ENCODE results near the gene EHHADH. TPM values are rescaled to one million over a fixed set of nuclear protein-coding genes. Genes with fewer than 3 reads are reported as not detected.
"Not testable (repeated sequence)": the region's sequence is repeated elsewhere in the genome, so short reads cannot be mapped to it uniquely, and the experiment has no call there.

EHHADH gene
- polyA plus RNA-seq (ENCODE audit: insufficient read length in 12 of 12), result 1 to 10 TPM in 11 of 12 donors, not detected in 1; 2.2 to 7.2 (median 3.5) TPM
- long read RNA-seq, donor 1, partial matches to known transcripts, result 28 of 100 reads
- long read RNA-seq, donor 1, other reads (novel, unspliced or antisense), result 71 of 100 reads
- long read RNA-seq, donor 2, result 0 reads
- long read RNA-seq, donor 3, result 0 reads
- long read RNA-seq, donor 4, result 0 reads
- long read RNA-seq, donor 5, result 0 reads
- long read RNA-seq, donor 6, partial matches to known transcripts, result 0 of 2 reads
- long read RNA-seq, donor 6, other reads (novel, unspliced or antisense), result 0 of 2 reads
- long read RNA-seq, donor 7, result 0 reads
- long read RNA-seq, donor 8, partial matches to known transcripts, result 0 of 1 reads
- long read RNA-seq, donor 8, other reads (novel, unspliced or antisense), result 0 of 1 reads
- long read RNA-seq, donor 9, result 0 reads
- long read RNA-seq, donor 10, partial matches to known transcripts, result 0 of 1 reads
- long read RNA-seq, donor 10, other reads (novel, unspliced or antisense), result 0 of 1 reads
- long read RNA-seq, donor 11, result 0 reads

DNA sequence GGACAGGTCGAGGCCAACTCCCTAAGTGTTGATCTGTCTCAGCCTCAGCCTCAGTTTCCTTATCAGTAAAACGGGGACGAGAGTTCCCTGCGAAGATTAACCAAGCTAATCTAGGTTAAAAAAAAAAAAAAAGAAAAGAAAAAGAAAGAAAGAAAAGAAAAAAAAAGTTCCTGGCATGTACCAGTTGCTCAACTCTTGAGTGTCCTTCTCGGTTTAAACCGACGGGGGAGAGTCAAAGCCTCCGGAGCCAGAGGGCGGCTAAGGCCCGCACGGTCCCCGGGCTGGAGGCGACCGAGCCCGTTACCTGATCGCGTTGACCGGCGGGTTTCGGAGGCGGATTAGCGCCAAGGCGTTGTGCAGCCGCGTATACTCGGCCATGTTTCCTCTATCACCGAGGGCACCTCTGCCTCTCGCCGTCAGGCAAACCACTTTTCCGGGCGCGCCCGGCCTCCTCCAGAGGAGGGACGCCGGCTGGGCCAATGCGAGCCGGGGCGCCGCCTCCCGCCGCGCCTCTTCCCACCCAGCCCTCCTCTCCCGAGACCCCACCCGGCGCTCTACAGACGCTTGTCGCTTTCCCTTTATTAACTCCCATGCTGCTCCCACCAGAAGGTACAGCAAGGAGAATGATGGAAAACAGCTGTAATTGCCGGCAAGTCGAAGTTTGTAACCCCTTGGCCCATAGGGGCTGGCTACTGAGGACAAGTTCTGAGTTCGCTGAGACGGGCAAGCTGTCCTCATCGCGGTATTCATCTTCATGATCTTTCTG, at the start of gene EHHADH:
Gene EHHADH, minus strand, starts transcription at position 405 of the 766 bp plus-strand sequence. Its CDS starts 27 bp downstream, at position 378.
- DNase-seq, result peak; percentile 64

DNA sequence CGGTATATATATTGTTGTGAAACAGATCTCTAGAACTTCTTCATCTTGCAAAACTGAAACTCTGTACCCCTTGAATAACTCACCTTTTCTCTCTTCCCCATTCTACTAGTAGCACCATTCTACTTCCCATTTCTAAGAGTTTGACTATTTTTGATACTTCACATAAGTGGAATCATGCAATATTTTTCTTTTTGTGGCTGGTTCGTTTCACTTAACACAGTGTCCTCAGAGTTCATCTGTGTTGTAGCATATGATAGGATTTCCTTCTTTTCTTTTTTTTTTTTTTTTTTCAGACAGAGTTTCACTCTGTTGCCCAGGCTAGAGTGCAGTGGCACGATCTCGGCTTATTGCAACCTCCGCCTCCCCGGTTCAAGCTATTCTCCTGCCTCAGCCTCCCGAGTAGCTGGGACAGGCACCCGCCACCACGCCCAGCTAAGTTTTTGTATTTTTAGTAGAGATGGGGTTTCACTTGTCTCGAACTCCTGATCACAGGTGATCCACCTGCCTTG, 46.1 kb upstream of the EHHADH start:
- not testable (repeated sequence) for DNase-seq

DNA sequence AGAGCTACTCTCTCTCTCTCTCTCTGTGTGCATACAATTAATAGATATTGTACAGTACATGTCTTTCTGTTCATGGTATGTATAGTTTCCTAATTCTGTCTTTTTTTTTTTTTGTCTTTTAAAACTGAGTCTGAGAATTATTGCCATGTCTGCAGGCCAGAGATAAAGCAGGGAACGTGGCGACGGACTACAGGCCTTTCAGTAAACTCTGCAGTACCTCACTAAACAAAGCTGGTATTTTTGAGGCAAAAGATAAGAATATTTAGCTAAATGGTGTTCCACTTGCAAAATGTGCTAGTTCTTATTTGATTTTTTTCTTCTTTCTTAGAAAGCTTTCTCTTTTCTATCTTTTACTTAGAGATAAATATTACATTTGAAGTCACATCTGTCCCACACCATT, 44.0 kb upstream of the EHHADH start:
- no peak for DNase-seq

DNA sequence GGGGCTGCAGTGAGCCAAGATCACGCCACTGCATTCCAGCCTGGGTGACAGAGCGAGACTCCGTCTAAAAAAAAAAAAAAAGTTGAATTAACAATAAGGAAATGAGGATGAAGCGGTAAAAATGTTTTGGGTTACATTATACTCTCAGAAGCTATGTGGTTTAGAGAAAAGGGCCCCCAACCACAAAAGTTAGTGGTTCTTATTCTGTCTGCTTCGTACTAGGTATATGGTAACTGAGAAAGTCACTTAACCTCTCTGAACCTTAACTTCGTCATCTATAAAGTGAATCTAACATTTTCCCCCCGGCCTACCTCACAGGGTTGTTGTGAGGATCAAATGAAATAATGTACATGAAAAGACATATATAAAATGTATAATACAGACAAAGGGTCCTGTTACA, 38.4 kb upstream of the EHHADH start:
- DNase-seq, result no peak

DNA sequence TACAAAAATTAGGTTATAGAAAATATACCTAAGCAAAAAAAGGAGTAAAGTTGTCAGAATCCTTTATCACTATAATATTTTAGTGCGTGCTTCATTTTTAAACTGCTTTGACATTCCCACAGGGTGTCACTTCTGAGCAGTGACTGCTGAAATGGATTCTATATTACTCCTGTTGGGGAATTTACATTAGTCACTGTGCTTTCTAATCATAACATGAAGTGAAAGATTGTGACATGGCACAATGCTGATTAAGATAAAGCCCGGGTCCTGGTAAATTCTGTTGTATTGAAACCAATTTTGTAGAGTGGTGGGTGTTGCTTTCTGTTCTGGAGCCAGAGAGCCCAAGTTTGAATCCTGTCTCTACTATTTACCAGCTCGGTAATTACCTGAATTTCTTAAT, 36.4 kb upstream of the EHHADH start:
- DNase-seq, result no peak

DNA sequence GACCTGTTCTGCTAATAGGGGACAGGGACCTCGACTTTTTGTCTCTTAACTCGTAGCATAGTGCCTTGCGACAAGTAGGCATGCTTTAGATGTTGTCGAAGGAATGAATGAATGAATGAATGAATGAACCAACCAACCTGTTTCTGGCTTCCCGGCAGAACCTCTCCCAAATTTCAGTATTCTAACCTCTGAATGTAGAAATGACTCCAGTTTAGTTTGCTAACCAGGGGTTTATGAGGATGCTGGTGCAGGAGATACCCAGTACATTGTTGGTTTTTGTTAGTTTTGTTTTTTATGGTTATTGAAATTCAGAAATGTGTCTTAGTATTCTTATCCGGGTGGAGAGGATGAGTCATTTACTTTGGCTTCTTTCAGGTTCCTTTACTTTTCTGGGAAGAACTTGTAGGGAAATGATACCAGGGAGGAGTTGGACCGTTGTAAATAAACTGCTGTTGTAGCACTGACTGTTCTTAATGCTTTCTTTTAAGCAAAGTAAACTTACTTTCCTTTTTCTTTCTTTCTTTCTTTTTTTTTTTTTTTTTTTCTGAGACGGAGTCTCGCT, 29.6 kb upstream of the EHHADH start:
- DNase-seq, result no peak

DNA sequence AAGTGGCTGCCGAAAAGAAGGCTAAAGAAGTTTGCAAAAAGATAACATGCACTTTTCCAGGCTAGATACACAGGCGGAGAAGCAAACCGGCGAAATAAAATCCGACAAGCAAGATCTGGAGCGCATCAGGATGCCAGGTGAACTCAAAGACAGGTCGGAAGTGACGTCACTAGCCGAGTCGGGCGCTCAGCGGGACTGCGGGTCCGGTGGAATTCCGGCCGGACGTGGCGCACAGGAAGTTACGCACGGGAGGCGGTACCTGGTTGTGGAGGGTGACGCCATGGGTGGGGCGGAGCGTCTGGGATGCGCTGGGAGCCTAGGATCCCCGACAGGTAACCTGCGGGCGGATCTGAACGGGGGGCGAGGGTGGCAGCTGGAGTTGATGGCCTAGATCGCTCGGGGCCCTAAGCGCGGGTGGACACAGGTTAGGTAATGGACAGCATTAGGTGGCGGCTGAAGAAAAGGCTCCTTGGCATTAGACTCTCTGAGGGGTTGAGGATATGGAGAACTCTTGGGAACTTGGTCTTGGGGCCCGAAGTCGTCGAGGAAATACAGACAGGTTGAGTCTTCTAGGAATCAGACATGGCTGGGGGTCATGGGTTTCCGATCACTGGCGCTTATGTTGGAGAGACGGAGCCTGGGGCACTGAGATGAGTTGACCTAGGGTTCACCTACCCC, 29.0 kb upstream of the EHHADH start:
- DNase-seq, result peak; percentile 95

DNA sequence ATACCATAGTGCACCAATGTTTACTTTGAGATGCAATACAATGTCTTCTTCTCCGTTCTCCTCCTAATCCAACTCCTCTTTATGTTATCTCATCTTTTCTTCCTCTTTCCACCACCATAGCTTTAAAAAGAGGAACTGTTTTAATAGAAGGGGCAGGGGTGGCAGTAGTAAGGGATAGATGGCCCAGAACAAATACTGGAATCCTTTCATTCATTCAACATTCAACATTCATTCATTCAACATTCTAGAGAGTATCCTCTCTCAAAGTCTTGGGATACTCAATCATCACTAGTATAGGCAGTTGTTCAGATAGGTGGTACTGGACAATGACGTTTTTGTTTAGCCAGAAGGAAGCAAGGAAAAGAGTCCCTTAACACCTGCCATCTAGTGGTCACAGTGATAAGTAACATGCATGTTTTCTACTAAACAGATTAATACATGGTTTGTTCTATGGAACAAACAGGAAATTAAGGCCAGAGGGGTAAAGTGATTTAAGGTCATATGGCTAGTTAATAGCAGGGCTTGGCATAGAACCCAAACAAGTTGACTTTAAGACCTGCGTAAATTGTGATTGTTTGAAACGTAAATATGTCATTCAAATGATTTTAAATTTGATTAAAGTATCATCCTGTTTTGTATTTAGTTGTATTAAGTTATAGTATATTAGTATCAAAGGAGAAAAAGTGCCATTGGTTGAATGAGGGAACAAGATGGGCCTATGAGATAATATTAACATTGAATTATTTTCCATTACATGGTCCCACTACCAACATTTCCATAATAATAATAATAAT, 26.9 kb upstream of the EHHADH start:
- no peak for DNase-seq

DNA sequence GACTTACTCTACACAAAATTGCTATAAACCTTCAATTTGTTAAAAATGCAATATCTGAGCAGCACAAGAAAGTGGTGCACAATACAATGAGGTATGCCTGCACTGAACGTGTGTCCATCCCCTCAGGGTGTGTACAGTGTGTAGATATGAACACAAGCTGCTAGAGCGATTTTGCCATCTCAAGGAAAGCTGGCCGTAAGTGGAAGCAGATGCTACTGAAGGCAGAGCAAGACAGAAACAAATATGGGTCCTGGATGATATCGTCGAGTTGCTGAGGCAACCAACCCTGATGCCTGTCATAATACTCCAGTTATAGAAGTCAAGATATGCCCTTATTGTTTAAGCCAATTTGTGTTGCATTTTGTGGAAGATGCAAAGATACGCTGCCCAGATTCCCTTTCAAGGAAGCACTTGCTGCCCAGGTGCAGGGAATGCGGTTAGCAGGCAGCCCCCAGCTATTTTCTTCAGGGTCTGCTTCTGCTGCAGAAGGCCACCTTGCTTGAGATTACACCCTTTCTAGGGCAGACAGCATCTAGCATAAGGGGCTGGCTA, 25.8 kb upstream of the EHHADH start:
- no peak for DNase-seq

DNA sequence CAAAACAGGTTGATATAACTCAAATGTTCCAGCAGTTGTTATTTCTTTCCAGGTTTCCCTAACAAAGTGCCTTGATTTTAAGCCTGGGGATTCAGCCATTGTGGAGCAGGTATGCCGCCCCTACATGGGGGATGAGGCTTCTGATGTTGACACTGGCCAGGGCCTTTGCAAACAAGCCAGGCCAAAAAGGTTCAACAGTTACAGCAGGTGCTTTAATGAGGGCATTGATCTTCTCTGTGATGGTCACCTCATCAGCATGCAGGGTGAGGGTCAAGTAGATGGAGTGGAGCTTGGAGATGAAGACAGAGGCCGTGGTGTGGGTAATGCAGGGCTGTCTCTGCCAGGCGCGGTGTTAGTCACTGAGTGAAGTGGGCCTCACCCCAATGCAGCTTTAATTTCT, 22.6 kb upstream of the EHHADH start:
- DNase-seq, result no peak

DNA sequence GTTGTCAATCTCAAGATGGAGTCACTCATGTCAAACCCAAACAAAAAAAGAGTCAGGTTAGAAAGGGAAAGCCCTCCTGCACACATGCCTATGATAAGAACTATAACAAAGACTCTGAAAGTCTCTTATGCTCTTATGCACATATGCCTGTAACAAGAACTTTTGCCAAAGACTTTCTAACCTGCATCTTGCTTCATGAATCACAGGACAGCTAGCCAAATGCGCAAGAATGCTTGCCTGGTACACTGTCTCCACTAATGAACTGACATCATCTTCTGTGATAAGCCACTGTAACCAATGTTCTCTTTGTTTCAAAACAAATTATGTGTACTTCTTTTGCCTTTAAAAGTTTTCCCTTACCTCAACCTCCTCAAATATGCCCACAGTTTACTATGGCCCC, 18.2 kb upstream of the EHHADH start:
- no peak for DNase-seq

DNA sequence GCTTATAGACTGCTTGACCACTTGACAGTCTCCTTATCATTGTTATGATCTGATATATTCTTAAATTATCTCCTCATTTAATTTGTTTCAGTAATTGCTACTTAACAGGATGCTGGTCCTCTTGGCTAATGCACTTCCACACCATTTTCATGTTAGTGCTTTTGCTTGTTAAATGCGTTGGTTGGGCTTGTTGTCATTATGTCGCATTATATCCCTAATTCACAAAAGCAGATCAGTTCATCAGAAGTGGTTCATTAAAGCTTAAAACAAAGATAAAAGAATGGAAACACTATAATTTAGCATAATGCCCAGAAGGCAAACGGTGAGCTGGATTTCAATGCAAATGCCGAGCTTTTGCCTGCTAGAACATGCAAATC, 17.1 kb upstream of the EHHADH start:
- no peak for DNase-seq

DNA sequence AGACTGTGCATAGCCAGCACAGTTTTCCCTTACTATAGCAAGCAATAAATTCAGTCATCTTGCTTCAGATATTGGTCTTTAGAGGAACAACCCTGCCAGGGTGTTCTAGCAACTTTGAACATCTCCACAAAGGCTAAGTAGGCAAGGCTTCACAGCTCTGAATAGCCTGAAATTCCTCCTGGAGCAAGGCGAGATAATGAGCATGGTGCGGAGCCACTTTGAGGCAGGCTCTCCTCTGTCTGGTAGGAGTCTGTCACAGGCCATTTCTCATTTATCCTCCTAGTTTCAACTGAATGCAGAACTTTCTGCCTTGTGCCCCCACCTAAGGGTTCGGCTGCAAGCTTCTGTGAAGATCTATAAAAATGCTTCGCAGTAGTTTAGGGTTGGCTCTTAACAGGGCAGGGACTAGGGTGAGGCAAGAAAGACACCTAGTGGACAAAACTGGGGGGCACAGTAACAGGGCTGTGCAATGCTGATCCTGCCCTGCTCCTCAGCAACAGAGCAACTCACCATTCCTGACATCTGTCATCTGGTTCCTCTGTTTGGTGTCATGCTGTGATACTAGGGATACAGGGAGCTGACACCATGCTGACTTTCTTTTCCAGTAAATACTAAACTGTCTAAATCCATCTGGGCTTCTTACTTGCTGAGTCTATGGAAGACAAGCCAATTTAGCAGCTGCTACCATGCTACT, 16.6 kb upstream of the EHHADH start:
- no peak for DNase-seq

DNA sequence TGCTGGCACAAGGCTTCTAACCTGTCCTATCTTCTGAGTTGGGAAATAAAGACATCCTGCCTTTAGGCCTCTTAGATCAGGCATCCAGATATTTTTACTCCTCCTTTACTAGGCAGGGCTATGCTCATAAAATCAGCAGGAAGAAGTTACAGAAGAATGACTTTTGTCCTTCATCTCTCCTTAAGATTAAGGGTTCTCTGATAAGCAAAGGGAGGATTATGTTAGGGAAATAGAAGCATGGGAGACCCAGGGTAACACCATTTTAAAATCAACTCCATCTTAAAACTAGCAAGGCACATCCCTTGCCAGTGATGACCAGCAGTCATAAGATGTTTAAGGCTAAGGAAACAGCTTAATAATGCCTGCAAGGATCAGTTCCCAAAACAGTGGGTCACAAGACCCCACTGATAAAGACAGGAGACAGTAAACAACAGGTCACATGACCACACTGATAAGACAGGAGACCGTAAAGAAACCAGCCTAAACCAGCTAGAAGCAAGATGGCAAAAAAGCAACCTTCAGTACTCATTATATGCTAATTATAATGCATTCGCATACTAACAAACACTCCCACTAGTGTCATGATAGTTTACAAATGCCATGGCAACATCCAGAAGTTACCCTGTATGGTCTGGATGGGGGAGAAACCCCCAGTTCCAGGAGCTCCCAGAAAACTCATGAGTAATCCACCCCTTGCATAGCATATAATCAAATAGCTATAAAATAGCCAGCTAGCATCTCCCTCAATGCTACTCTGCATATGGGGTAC, 14.5 kb upstream of the EHHADH start:
- DNase-seq, result no peak

DNA sequence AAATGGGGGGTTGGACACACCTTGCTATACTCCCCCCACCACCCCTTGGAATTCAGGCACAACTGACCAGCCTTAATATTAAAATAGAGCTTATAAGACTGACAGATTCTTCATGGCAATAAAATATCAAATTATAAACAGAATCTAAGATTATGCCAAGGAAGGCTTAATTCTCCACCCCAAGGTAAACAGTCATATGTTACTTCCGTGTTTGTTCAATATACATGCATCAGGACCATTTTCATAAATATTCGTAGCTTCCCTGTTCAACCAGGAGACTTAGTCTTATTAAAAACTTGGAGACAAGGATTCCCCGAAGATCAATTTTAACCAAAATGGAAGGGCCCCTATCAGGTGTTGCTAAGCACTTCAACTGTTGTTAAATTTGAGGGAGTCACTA, 13.3 kb upstream of the EHHADH start:
- DNase-seq, result no peak

DNA sequence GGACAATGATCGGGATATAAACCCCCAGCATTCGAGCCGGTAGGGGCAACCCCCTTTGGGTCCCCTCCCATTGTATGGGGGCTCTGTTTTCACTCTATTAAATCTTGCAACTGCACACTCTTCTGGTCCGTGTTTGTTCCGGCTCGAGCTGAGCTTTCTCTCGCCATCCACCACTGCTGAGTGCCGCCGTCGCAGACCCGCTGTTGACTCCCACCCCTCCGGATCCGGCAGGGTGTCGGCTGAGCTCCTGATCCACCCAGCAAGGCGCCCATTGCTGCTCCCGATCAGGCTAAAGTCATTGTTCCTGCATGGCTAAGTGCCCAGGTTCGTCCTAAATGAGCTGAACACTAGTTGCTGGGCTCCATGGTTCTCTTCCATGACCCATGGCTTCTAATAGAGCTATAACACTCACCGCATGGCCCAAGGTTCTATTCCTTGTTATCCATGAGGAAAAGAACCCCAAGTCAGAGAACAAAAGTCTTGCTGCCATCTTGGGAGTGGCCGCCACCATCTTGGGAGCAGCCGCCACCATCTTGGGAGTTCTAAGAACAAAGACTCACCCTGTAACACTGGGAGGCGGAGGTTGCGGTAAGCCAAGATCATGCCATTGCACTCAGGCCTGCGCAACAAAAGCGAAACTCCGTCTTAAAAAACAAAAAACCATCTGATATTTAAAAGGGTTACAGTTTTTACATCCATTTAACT, 11.2 kb upstream of the EHHADH start:
- DNase-seq, result no peak

DNA sequence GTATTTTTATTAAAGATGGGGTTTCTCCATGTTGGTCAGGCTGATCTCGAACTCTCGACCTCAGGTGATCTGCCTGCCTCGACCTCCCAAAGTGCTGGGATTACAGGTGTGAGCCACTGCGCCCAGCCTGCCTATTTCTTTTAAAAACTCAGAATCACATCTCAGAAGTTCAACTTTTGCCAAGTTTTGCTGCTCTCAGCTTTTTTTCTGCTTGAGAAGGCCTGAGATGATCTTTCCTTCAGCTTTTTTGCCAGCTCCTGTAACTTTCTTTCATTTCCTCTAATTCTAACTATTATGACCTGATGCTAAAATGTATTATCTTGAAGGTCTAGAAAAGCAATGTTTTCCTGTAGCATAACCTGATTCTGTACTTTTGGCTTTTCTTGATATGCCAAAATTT, 9.6 kb upstream of the EHHADH start:
- no peak for DNase-seq

DNA sequence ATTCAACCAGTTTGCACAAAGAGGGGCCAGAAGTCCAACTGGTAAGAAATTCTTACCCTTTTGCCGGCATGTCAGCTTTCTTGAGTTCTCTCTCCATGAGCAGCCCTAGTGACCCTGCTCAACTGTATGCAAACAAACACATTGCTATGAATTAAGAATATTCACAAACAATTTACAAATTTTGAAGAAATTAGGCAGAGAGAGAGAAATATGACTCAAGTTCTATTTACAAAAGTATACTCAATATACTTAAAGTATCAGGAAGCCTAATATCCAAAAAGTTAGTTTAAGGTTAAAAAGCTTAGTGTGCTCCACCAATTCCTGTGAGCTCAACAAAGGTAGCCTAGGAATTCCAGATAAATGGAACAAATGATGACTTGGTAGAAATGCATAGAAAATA, 3.5 kb upstream of the EHHADH start:
- no peak for DNase-seq

DNA sequence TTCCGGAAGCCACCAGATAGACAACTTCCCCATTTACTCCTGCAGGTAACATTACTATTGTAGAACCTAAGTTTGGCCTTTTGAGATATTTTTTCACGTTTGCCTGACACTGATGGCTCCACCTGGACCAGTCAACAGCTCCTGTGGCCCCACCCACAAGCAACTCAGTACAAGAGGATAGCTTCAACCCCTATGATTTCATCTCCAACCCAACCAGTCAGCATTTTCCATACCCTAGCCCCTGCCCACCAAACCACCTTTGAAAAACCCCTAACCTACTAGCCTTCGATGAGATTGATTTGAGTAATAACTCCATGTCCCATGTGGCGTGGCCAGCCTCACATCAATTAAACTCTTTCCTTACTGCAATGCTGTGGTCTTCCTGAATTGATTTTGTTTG, 950 bp upstream of the EHHADH start:
- no peak for DNase-seq
